Upper lobe of left lung (tissue), 4 donors: Measurements from ENCODE around the gene RACGAP1.

Experiments
- CTCF ChIP-seq, 6 experiments: fragments of 450-650 bp in 4 of 6; fragments of 200-600 bp in 2 of 6; sonication (generic) in 2 of 6; IDR thresholded peaks; one replicate each; pipeline ENCODE4 v1.5.1; 2016 to 2019; ENCODE audit warnings: antibody characterized with exemption in 6 of 6
- EP300 ChIP-seq, 4 donors: sonication (generic); formaldehyde crosslinking; IDR thresholded peaks; one replicate each; pipeline ENCODE4 v1.5.1; 2017; ENCODE audit warnings: antibody characterized with exemption in 4 of 4, control low read depth in 2 of 4
- POLR2A ChIP-seq, 4 donors: fragments of 450-650 bp; IDR thresholded peaks; one replicate each; pipeline ENCODE4 v1.5.1; 2016 to 2017; ENCODE audit warnings: antibody characterized with exemption in 4 of 4, mild to moderate bottlenecking in 2 of 4

GRCh38 chr12:50069069-50069468 lies 43.8 kb upstream of the RACGAP1 start:
- TF ChIP-seq POLR2A (IDR thresholded peaks at IDR 0.05) = no peak
- TF ChIP-seq CTCF (IDR thresholded peaks at IDR 0.05) = no peak
- TF ChIP-seq EP300 (IDR thresholded peaks at IDR 0.05) = no peak
